T-helper 1 cell treated with Interleukin-12 subunit alpha and Interleukin-12 subunit beta and Interleukin-4 antibody, amounts not matched to agents 30 ng/mL and 1 ng/mL, for 36 hours (primary cell): Measurements from ENCODE around the gene ABR. TPM values are rescaled to one million over a fixed set of nuclear protein-coding genes. Genes with fewer than 3 reads are reported as not detected.
"Not testable (repeated sequence)": the region's sequence is repeated elsewhere in the genome, so short reads cannot be mapped to it uniquely, and the experiment has no call there.

Experiments used
- intact Hi-C: fragments of 100-400 bp; cut with micrococcal nuclease; formaldehyde crosslinking; loops from one replicate; pipeline ENCODE4 v1.15.1; 2024
- total RNA-seq: library from RNA; stranded (reverse); gene quantifications from 2 replicates; pipeline ENCODE4 v1.2.3, GENCODE V29; 2022

Gene ABR
- total RNA-seq, 1 donor from 2014 or later: 139 TPM

DNA sequence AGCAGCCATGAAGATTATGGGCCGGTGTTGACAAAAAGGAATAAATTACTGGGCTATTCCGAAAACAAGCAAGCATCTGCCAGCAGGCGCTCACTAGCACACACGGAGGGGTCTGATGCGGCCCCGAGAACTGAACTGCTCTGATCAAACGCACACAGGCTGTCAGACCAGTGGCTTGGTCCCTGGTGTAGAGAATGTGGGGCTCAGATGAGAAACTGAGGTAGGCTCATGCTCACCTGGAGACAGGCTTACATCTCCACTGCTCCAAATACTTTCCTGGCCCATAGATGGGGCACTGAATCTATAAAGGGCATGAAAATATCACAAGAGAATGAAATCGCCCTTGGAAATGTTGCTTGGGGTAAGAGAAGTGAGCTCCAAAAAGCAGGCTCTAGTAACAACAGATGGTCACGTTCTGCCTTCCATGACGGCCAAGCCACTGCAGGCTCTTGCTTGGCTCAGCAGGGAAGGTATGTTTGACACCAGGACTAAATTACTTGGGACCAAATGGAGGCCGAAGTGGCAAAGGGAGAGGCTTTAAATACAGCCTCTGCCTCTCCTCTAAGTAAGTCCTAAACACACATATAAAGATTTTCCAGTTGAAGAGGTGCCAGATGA lies 5.4 kb downstream of the ABR start:
- intact Hi-C loops: no loop called here

DNA sequence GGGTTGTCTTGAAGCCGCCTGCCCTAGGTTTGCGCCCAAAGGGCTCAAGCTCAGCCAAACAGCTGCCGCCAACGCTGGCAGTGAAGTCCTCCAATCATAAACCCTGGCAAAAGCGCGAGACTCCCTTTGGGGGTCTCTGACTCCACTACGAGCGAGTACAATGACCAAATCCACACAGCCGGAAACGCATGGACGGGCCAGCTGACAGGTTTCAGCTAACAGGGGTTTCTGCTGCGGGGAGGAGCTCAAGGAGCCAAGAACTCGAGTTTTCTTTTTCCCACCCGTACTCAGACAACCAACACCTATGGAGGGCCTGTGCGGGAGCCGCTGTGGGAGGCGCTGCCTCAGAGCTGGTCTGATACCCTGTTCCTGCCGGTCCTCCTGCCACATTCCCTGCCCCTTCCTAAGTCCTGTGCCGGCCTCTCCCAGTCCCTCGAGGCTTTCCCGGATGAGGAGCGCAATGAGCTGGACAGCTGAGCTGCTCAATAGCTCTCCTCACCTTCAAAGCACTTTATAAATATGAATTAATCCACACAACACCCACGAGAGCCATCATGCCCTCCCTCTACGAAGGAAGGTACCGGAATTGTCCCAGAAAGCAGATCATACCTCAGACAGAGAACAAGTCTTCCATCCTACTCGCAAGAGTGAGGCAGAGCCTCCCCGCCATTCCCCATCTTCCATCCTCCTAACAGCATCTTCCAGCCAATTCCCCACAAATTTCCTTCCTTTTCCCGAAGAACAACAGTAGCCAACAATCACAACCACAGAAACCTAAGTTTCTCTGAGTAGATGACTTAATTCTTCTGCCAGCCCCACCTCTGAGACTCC lies 6.1 kb downstream of the ABR start:
- intact Hi-C loops: no loop called here

DNA sequence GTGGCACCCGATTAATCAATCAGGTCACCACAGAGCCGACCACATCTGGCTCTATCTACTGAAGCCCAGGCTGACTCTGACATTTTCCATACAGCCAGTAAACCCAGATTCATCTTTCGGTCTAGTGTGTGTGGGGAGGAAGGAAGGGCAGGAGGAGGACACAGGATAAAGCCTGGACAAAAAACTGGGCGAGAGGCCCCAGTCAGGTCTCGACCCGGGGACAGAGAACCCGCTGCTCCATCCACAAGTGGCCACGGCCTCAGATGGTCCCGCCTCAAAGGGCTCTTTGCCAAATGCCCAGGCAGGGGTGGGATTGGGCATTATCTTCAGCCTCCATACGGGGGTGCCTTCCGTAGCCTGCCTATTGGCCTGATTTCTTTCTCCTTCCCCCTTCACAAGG lies 7.8 kb downstream of the ABR start:
- intact Hi-C loops: no loop called here

DNA sequence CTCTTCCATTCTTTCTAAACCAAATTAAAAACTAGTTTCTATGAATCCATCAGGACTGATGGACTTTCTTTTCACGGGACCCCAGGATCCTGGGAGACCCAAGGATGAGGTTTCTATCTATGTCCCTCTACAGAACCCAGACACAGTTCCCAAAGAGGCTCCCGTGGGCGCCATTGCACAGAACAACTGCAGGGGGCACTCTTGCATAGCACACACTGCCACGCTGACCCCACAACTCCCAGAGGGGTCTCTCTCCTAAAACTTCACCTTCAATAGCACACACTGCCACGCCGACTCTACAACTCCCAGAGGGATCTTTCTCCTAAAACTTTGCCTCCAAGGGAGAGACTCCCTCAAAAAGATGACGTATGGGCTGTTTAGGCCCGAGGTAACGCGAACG lies 9.0 kb downstream of the ABR start:
- intact Hi-C loops: no loop called here

DNA sequence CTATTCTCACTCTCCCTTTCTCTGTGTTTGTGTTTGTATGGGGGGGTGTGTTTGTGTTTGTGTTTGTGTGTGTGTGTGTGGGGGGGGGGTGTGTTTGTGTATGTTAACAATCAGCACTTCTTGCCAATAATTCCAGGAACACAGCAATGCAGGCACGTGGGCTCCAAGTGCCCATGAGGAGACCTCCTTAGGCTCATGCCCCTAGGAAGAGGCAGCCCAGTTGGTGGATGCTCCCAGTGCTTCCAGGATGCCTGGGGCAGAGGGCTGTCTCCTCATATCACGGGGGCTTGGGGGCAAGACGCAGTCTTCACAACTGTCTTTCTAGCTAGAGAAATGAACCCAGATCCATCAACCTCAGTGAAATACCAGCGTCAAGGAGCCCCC lies 9.9 kb downstream of the ABR start:
- intact Hi-C loops: no loop called here

DNA sequence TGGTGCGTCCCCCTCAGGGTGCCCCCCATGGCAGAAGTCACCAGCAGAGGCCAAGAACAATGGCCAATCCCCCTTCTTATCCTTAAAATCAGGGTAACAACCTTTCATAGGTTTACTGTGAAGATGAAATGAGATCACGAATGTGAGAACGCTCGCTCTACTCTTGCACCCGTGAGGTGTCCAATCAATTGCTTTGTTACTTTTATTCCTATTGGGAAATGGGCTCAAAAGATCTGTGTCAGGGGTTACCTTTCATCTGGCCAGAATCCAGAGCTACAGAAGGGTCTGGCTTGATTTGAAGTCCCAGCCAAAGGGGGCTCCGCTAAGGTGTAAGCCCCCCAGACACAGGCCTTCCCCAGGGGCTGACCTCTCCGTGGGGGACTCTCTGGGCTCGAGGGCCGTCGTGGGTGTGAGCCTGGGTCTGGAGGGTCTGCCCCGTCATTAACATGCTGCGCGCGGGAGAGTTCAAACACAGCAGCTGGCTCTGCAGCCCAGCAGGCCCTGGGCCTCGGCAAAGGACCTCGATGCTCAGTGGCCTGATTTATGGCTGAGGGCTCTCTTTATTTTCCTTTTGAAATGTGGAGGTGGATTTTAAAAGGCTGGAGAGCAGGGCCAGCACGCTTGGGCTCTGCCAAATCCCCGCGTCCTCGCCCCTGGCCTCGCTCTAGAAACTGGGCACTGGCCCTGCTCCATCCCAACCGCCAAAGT lies 10.4 kb downstream of the ABR start:
- intact Hi-C loops: no loop called here

DNA sequence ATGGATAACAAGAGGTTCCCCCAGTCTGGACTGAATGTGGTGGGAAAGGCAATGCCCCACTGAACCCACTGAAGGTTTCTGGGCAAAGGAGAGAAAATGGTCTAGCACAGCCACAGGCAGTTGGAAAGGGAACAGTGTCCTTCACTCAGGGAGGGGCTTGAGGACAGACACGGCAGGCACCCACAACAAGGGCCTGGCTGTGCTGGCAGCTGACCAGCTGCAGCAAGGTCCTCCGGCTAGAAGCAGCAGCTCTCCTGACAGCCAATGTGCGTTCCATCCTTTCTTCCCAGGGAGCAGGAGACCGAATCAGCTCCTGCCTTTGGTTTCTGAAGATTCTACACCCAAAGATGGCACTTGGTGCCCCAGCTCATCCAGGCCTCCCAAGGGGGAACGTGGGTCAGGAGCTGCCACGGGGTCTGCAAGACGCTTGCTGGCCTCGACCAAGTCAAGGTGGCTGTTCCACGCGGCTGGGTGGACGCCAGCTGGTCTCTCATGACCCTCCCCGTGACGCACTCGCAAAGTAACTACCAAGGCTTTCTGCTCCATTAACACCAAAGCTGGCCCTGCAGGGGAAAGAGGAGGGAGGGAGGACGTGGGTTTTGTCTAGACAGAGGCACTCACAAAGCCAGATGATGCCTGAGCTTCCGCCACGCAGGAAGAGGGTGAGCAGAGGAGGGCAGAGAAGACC lies 11.1 kb downstream of the ABR start:
- intact Hi-C loops: no loop called here

DNA sequence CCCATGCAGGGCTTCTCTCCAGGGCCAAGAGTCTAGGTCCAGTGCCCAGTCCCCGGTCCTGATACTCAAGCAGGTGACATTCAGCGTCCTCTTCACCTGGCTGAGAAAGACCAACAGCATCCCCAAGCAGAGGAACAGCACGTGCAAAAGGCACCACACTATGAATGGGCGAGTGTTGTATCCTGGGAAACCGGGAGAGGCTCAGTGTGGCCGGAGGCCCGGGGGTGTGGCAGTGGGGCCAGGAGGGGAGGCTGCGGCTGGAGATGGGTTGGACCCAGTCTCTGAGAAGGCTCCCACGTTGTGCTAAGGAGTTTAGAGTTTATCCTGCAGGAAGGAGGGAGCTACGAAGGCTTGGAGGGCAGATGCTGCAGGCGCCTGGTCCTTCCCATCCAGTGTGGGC lies 13.5 kb downstream of the ABR start:
- intact Hi-C loops: no loop called here

DNA sequence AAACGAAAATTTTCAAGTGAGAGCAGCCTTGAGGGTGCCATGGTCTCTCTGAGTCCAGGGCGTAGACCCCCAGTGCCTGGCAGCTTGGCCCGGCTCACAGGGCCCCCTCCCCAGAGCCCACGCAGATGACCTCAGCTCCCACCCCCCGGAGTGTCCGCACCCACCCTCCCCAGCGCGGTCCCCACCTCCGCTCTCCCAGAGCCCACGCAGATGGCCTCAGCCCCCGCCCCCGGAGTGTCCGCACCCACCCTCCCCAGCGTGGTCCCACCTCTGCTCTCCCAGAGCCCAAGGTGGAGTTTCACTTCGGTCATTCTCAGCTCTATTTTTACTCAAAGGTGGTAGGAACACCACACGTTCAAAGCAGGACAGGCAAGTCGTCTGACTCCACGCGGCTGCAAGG lies 13.9 kb downstream of the ABR start:
- intact Hi-C loops: no loop called here

DNA sequence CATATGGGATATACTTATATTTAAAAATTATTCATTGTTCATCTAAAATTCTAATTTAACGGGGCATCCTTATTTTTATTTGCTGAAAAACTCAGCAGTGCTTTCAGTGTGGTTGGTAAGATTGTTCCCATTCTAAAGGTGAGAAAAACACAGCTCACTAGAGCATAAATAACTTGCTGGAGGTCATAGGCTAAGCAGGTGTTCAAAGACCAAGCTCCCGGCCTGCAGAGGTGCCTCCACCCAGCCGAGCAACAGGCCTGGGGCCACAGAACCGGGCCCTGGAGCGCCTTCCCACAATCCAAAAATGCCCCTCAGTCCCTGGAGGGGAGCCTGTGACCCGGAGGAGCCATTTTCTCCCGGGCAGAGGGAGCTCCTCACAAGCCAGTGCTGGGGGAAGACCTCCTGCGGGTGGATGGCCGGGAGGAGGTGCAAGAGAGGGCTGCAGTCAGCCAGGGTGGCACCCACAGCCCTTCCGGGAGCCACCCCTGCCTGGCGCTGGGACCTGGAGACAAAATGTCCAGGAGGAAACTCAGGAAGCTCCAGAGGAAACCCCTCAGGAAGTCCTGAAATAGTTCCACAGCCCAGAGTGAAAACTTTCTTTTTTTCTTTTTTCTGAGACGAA lies 14.7 kb downstream of the ABR start:
- intact Hi-C loops: no loop called here

DNA sequence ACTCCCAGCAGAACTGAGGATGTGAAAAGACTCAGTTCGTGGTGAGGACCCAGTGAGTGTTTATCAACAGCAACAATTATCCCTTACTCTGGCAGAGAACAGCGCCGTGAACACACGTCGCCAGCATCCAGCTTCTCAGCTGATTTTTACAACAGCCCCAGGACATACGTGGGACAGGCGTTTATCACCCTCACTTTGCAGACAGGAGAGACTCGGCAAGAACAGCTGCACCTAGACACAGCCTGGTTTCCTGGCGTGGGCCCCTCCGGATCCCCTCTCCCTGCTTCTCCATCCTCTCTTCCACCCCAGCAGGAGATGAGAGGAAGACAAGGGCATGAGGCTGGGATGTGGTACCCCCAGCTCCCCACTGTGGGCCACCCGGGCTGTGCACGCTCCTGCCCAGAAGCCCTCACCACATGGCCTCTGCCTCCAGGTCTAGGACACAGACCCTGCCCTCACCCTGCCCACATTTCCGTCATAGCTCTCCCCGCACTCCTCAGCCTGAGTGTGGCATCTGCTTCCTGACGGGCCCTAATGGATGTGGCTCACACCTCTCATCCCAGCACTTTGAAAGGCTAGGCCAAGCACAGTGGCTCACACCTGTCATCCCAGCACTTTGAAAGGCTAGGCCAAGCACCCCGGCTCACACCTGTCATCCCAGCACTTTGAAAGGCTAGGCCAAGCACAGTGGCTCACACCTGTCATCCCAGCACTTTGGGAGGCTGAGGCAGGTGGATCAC lies 17.5 kb downstream of the ABR start:
- intact Hi-C loops: no loop called here

DNA sequence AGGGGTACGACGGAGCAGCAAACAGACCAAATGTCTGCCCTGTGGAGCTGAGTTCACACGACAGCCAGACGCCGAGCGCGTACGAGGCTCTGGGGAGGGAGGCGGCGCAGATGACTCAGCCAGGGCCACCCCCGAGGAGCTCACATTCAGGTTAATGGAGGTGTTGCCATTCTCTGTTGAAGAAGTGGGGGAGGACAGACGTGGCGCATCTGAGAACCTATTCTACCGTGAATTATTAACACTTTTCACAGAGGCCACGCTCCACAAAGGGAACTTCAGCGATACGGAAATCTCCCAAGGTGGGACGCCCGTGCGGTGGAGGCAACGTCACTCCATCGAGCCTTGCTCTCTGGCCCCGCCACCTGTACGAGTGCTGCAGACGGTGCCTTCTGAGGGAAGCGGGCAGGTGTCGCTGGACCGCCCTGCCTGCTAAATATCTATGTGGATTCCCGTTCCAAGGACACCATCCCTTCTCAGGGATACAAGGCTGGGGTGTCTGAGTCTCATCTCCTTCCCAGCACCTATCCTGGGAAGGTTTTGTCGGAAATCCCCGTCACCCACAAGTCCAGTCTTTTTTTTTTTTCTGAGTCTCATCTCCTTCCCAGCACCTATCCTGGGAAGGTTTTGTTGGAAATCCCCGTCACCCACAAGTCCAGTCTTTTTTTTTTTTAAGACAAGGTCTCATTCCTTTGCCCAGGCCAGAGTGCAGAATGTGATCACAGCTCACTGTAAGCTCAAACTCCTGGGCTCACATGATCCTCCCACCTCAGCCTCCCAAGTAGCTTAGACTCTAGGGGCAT lies 19.0 kb downstream of the ABR start:
- intact Hi-C loops: no loop called here

DNA sequence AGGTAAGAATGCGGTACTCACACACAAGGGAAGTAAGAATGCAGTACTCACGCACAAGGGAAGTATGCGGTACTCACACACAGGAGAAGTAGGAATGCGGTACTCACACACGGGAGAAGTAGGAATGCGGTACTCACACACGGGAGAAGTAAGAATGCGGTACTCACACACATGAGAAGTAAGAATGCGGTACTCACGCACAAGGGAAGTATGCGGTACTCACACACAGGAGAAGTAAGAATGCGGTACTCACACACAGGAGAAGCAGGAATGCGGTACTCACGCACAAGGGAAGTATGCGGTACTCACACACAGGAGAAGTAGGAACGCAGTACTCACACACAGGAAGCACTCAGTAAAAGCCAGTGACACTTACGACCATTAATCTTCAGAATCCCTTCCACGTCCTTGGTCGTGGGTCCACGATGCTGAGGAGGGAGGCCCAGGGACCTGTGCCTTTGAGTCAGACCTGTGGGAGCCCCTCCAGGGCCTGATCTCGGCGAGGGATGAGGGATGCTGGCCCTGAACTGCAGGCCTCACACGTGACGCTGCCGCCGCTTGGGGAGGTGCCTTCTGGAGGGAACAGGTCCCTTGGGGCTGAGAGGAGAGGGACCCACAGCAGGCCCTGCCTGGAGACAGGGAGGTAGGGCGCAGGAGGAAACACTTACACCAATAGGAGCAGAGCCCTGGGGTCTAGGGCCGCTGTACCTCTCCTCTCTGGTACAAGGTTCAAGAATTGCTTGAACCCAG lies 20.2 kb downstream of the ABR start:
- intact Hi-C loops: no loop called here

DNA sequence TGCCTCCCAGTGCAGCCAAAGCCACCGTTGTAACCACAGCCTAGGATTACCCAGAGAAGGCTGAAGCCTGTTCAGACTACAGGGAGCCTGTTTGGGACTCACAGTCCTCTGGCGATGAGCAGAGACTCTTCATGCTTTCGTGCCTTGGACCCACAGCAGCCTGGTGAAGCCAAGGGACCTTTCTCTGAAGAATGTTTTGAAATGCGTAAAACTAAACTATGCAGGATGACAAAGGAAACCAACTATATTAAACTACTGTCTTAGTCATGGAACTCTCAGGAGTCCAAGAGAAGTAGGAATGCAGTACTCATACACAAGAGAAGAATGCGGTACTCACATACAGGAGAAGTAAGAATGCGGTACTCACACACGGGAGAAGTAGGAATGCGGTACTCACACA lies 20.9 kb downstream of the ABR start:
- intact Hi-C loops: no loop called here

DNA sequence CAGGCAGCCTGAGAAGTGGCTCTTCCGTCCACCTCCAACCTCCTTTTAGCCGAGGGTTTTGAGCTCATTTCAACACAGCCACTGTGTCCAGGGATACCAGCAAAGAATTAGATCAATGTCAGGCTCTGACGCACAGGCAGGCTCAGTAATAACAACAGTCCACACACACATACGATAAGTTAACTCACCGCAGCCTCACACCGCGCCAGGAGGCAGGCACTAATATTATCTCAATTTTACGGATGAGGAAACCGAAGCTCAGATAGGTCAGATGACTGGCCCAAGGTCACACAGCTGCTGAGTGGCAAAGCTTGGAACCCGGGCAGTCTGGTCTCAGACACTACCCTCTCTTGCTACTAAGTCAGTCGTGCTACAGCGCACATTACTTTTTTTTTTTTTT lies 22.9 kb downstream of the ABR start:
- intact Hi-C loops: no loop called here

DNA sequence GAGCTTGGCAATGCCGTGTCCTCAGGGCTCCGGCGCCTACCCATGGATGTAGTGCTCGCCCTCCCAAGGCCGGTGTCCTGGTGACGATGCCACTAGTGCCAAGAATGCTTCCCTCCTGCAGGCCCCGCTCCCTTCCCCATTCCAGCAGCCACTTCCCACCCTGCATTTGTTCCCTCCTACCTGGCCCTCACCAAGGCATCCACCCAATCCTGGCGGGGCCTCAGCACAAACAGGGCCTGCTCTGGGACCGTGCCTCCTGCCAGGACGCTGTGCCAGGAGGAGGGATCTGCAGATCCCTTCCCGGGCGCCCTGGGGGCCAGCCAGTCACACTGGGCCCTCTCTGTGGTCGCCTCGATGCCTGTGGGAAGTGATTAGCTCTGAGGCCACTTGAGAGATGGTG lies 25.1 kb downstream of the ABR start:
- intact Hi-C loops: no loop called here

DNA sequence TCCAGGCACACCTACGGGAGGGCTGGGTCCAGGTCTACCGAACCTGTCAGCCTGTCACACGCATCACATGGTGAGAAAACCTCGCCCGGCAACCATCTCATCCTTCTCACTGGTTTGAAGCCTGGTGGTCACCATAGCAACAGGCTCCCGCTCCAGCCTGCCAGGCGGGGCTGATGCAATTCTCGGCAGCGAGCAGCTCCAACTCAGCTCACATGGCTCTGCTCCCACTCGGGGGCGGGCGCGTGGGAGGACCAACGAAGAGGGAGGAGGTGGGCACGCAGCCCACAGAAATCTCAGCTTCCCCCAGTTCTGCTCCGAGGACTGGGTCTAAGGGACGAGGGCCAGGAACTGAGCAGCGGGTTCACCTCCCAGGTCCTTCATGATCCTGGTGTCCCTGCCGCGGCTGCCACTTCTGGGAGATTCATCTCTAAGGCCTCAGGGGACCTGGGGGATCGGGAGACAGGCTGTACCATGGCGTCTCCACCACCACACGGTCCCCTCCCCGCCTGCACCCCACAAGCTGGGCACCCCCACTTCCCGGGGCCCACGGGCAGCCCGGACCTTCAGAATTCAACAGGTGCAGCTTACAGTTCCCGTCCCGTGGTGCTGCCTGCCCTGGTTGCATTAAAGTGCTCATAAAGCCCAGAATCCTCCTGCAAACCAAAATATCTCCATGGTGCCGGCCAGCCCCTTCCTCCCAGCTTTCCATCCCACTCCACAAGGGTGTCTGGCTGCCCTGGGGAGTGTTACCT lies 25.8 kb downstream of the ABR start:
- intact Hi-C loops: no loop called here

DNA sequence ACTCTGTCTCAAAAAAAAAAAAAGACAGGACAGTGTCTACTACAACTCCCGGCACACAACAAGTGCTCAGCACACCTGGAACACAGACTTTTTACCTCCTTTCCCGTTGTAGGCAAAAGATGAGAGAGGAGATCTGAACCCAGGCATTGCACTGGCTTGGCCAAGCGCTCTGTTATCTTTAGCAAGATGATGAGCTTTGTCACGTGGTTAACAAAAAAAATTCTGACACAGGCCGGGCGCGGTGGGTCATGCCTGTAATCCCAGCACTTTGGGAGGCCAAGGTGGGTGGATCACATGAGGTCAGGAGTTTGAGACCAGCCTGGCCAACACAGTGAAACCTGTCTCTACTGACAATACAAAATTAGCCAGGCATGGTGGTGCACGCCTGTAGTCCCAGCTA lies 27.2 kb downstream of the ABR start:
- intact Hi-C loops: not testable (repeated sequence)
